K562 (cell line): ENCODE measurements around the gene SLC4A3. TPM values are rescaled to one million over a fixed set of nuclear protein-coding genes. Genes with fewer than 3 reads are reported as not detected.

Experiments used
- ARNT ChIP-seq, 2 experiments: fragments of 450-650 bp; IDR thresholded peaks; 2 replicates each; pipeline ENCODE4 v1.6.1; 2016; ENCODE audit warnings: mild to moderate bottlenecking in 1 of 2
- CBFB ChIP-seq: sonication (generic); formaldehyde crosslinking; IDR thresholded peaks from 2 replicates; pipeline ENCODE4 v1.4.0; 2020; ENCODE audit warnings: mild to moderate bottlenecking, missing genetic modification reagents
- CEBPB ChIP-seq: fragments of 450-650 bp; IDR thresholded peaks from 2 replicates; pipeline ENCODE4 v1.6.1; 2016; ENCODE audit warnings: missing genetic modification characterization, missing compliant biosample characterization
- CHD4 ChIP-seq: fragments of 200-600 bp; sonication (generic); IDR thresholded peaks from 3 replicates; pipeline ENCODE4 v1.6.1; 2012; ENCODE audit warnings: low read depth, mild to moderate bottlenecking, mixed read lengths, low read length, inconsistent platforms; ENCODE audit not compliant: insufficient read depth, insufficient replicate concordance, poor library complexity, severe bottlenecking
- DPF2 ChIP-seq: fragments of 450-650 bp; IDR thresholded peaks from 2 replicates; pipeline ENCODE4 v1.6.1; 2016
- EZH2 ChIP-seq: IDR thresholded peaks from 2 replicates; pipeline ENCODE4 v1.6.1; 2012; ENCODE audit warnings: low read depth, mild to moderate bottlenecking, inconsistent platforms, low read length, borderline replicate concordance
- FUS ChIP-seq: fragments of 200-400 bp; formaldehyde crosslinking; optimal IDR thresholded peaks from 2 replicates; pipeline ENCODE3; 2017; ENCODE audit warnings: low read depth, low read length
- HDGF ChIP-seq: fragments of 450-650 bp; IDR thresholded peaks from 2 replicates; pipeline ENCODE4 v1.6.1; 2016
- NFIC ChIP-seq: fragments of 450-650 bp; IDR thresholded peaks from 2 replicates; pipeline ENCODE4 v1.6.1; 2017; ENCODE audit warnings: mild to moderate bottlenecking, inconsistent platforms
- OTX1 ChIP-seq: fragments of 450-650 bp; formaldehyde crosslinking; IDR thresholded peaks from 2 replicates; pipeline ENCODE4 v1.4.0; 2022; ENCODE audit warnings: mild to moderate bottlenecking
- RUNX1 ChIP-seq: sonication (generic); IDR thresholded peaks from 2 replicates; pipeline ENCODE4 v1.6.1; 2016; ENCODE audit warnings: antibody characterized with exemption, low read depth
- SMAD1 ChIP-seq: fragments of 150-350 bp; IDR thresholded peaks from 2 replicates; pipeline ENCODE4 v1.6.1; 2014; ENCODE audit warnings: low read length, low read depth; ENCODE audit not compliant: partially characterized antibody
- SMARCA5 ChIP-seq: fragments of 450-650 bp; IDR thresholded peaks from 2 replicates; pipeline ENCODE4 v1.6.1; 2016
- TRIM28 ChIP-seq: fragments of 450-650 bp; IDR thresholded peaks from 2 replicates; pipeline ENCODE4 v1.6.1; 2017
- ZBTB7A ChIP-seq: IDR thresholded peaks from 2 replicates; pipeline ENCODE4 v1.6.1; 2011; ENCODE audit warnings: low read depth, mild to moderate bottlenecking, low read length, moderate library complexity, borderline replicate concordance; ENCODE audit not compliant: control insufficient read depth
- ZKSCAN1 ChIP-seq: fragments of 150-350 bp; IDR thresholded peaks from 2 replicates; pipeline ENCODE4 v1.6.1; 2016; ENCODE audit warnings: low read depth, low read length
- ZNF263 ChIP-seq: sonication (generic); formaldehyde crosslinking; IDR thresholded peaks from 2 replicates; pipeline ENCODE4 v1.8.0; 2022; ENCODE audit warnings: mild to moderate bottlenecking, missing genetic modification reagents, borderline replicate concordance
- ZNF274 ChIP-seq: IDR thresholded peaks from 2 replicates; pipeline ENCODE4 v1.6.1; 2011; ENCODE audit warnings: low read depth, mild to moderate bottlenecking, low read length, moderate library complexity, borderline replicate concordance
- ZNF3 ChIP-seq: fragments of 250-450 bp; sonication (Bioruptor Pico); IDR thresholded peaks from 2 replicates; pipeline ENCODE4 v1.5.0; 2021; ENCODE audit warnings: mild to moderate bottlenecking, moderate library complexity
- ZNF41 ChIP-seq: fragments of 250-450 bp; sonication (Bioruptor Pico); conservative IDR thresholded peaks from 2 replicates; pipeline ENCODE4 v1.4.0; 2020; ENCODE audit warnings: mild to moderate bottlenecking
- ZNF507 ChIP-seq: conservative IDR thresholded peaks from 2 replicates; pipeline ENCODE4 v1.6.1; 2017; ENCODE audit warnings: missing genetic modification characterization, missing compliant biosample characterization
- ZNF655 ChIP-seq: fragments of 250-450 bp; sonication (Bioruptor Pico); IDR thresholded peaks from 2 replicates; pipeline ENCODE4 v1.5.0; 2021
- ZNF764 ChIP-seq: fragments of 250-450 bp; sonication (Bioruptor Pico); IDR thresholded peaks from 2 replicates; pipeline ENCODE4 v1.4.0; 2020; ENCODE audit warnings: low read depth, mild to moderate bottlenecking, moderate library complexity
- polyA plus RNA-seq, 8 experiments: library from polyadenylated mRNA; depleted of rRNA in 4 of 8; stranded (reverse) in 5 of 8; unstranded in 3 of 8; fragments of >200 nt; fragmentation: Nextera tagmentation in 2 of 8; fragmentation: Illumina TruSeq in 1 of 8; extraction: Ambion mirVana in 2 of 8; extraction: Trizol in 1 of 8; gene quantifications; 2 replicates each; pipeline versions ENCODE4 v1.2.1 to v1.2.3, GENCODE V29; 2011 to 2014; ENCODE audit warnings: inconsistent platforms in 1 of 8, missing spikeins in 1 of 8
- total RNA-seq, 7 experiments: library from RNA; depleted of rRNA in 6 of 7; stranded (reverse); fragments of >200 nt in 6 of 7; fragmentation: Illumina TruSeq in 2 of 7; extraction: Trizol in 2 of 7; gene quantifications; 2 replicates each; pipeline versions ENCODE4 v1.2.1 to v1.2.3, GENCODE V29; 2011 to 2021; ENCODE audit warnings: low replicate concordance in 1 of 7
- TF ChIP-seq, protein P1 (sequence below), 2 experiments: fragments of 450-650 bp in 1 of 2; sonication (generic) in 1 of 2; formaldehyde crosslinking in 1 of 2; IDR thresholded peaks in 1 of 2; conservative IDR thresholded peaks in 1 of 2; 2 replicates each; pipeline versions ENCODE4 v1.6.1 to v1.8.1; 2016 to 2023; ENCODE audit warnings: mild to moderate bottlenecking in 2 of 2, moderate library complexity in 2 of 2, inconsistent platforms in 1 of 2, missing genetic modification reagents in 1 of 2
- TF ChIP-seq, protein P2 (sequence below): sonication (generic); formaldehyde crosslinking; IDR thresholded peaks from 2 replicates; pipeline ENCODE4 v1.9.0; 2022; ENCODE audit warnings: mild to moderate bottlenecking, missing genetic modification reagents
- TF ChIP-seq, protein P3 (sequence below): fragments of 250-450 bp; sonication (Bioruptor Pico); IDR thresholded peaks from 2 replicates; pipeline ENCODE4 v1.4.0; 2020; ENCODE audit warnings: borderline replicate concordance
- TF ChIP-seq, protein P4 (sequence below): sonication (generic); formaldehyde crosslinking; IDR thresholded peaks from 2 replicates; pipeline ENCODE4 v1.8.0; 2022; ENCODE audit warnings: missing genetic modification reagents, mild to moderate bottlenecking, borderline replicate concordance

SLC4A3 gene
- total and polyA plus RNA-seq, 9 of the 15 experiments (the other 6 are each of a cell fraction or from before 2014, with no cell fraction given), result 0.04 to 0.31 (median 0.16) TPM; not detected in 5

DNA sequence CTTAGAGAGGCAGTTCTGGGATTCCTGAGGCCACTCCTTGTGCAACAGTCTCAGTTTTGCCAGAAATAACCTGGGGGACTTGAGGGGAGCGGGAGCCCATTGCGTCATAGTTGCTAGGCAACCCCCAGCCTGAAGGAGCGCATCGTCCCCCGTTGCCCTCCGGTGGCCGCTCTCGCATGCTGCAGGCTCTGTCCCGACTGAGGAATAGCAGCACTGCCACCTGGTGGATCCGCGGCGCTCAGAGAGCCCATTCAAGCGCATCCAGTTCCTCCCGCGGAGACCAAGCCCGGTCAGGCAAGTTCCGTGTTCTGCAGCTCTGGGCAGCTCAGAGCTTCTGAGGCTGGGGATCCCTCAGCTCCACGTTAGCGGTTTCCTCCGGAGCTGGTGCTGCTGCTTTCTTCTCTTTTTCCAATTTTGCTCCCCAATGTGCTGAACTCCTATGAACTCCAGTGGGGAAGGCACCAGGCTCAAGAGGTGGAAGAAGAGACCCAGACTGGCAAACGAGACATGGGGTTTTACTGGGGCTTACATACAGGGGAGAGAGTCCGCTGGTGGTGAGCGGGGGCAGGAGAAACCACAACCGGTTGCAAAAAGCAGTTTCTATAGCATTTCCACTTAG, 15.1 kb downstream of the SLC4A3 start (continued):
- TF ChIP-seq, protein P1, sequence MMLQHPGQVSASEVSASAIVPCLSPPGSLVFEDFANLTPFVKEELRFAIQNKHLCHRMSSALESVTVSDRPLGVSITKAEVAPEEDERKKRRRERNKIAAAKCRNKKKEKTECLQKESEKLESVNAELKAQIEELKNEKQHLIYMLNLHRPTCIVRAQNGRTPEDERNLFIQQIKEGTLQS (IDR thresholded peaks at IDR 0.05), result peak; percentile 94
- TF ChIP-seq, protein P1 (CRISPR knock-in tag; conservative IDR thresholded peaks at IDR 0.05), result peak; percentile 76
- TF ChIP-seq OTX1 (CRISPR knock-in tag), result no peak
- no peak for TF ChIP-seq CHD4
- TF ChIP-seq NFIC, result no peak
- TF ChIP-seq ZNF3 (CRISPR knock-in tag), result no peak
- TF ChIP-seq ZNF764 (CRISPR knock-in tag), result no peak
- no peak for TF ChIP-seq ZBTB7A
- no peak for TF ChIP-seq ZNF507 (tag)
- TF ChIP-seq HDGF, result no peak
- no peak for TF ChIP-seq ARNT (IDR thresholded peaks at IDR 0.05)
- TF ChIP-seq CEBPB, result peak; percentile 98
- no peak for TF ChIP-seq ZNF274
- no peak for TF ChIP-seq ZNF41 (CRISPR knock-in tag)
- no peak for TF ChIP-seq EZH2
- TF ChIP-seq ZKSCAN1, result no peak
- no peak for TF ChIP-seq CBFB (CRISPR knock-in tag)
- TF ChIP-seq SMAD1, result no peak
- TF ChIP-seq, protein P2, sequence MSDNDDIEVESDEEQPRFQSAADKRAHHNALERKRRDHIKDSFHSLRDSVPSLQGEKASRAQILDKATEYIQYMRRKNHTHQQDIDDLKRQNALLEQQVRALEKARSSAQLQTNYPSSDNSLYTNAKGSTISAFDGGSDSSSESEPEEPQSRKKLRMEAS (CRISPR knock-in tag), result peak; percentile 61
- TF ChIP-seq, protein P3, sequence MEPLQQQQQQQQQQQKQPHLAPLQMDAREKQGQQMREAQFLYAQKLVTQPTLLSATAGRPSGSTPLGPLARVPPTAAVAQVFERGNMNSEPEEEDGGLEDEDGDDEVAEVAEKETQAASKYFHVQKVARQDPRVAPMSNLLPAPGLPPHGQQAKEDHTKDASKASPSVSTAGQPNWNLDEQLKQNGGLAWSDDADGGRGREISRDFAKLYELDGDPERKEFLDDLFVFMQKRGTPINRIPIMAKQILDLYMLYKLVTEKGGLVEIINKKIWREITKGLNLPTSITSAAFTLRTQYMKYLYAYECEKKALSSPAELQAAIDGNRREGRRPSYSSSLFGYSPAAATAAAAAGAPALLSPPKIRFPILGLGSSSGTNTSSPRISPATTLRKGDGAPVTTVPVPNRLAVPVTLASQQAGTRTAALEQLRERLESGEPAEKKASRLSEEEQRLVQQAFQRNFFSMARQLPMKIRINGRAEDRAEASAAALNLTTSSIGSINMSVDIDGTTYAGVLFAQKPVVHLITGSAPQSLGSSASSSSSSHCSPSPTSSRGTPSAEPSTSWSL (CRISPR knock-in tag), result no peak
- no peak for TF ChIP-seq FUS
- TF ChIP-seq ZNF263 (CRISPR knock-in tag), result no peak
- TF ChIP-seq RUNX1, result no peak
- TF ChIP-seq, protein P4, sequence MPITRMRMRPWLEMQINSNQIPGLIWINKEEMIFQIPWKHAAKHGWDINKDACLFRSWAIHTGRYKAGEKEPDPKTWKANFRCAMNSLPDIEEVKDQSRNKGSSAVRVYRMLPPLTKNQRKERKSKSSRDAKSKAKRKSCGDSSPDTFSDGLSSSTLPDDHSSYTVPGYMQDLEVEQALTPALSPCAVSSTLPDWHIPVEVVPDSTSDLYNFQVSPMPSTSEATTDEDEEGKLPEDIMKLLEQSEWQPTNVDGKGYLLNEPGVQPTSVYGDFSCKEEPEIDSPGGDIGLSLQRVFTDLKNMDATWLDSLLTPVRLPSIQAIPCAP (CRISPR knock-in tag), result no peak
- no peak for TF ChIP-seq TRIM28
- no peak for TF ChIP-seq DPF2
- TF ChIP-seq ZNF655 (CRISPR knock-in tag), result no peak
- no peak for TF ChIP-seq SMARCA5
